ENCODE results near the gene MYL5.

The MYL5 gene

GRCh38 chr4:683982-684622 is 9.8 kb downstream of the MYL5 start (continued):
- peak; percentile 32; the same call in 1 of the 2 replicates for TF ChIP-seq GLIS1 (tag by site-specific recombination; IDR thresholded peaks at IDR 0.05)
- no peak for TF ChIP-seq TSHZ1 (tag by site-specific recombination; IDR thresholded peaks at IDR 0.05; ENCODE audit: borderline replicate concordance)
- no peak for TF ChIP-seq TRIM28 (IDR thresholded peaks at IDR 0.05; ENCODE audit: borderline replicate concordance, low read length)
- TF ChIP-seq ZXDB (tag by site-specific recombination; IDR thresholded peaks at IDR 0.05): no peak
- no peak for TF ChIP-seq ZNF843 (tag by site-specific recombination; IDR thresholded peaks at IDR 0.05)
- TF ChIP-seq ZNF548 (tag by site-specific recombination; IDR thresholded peaks at IDR 0.05): no peak
- peak; percentile 67 for TF ChIP-seq KLF9 (tag by site-specific recombination; IDR thresholded peaks at IDR 0.05; ENCODE audit: low read depth)
- TF ChIP-seq AEBP2 (tag by site-specific recombination; IDR thresholded peaks at IDR 0.05; ENCODE audit: borderline replicate concordance): no peak
- no peak for TF ChIP-seq ZNF48 (tag by site-specific recombination; IDR thresholded peaks at IDR 0.05)
- TF ChIP-seq, protein P1, sequence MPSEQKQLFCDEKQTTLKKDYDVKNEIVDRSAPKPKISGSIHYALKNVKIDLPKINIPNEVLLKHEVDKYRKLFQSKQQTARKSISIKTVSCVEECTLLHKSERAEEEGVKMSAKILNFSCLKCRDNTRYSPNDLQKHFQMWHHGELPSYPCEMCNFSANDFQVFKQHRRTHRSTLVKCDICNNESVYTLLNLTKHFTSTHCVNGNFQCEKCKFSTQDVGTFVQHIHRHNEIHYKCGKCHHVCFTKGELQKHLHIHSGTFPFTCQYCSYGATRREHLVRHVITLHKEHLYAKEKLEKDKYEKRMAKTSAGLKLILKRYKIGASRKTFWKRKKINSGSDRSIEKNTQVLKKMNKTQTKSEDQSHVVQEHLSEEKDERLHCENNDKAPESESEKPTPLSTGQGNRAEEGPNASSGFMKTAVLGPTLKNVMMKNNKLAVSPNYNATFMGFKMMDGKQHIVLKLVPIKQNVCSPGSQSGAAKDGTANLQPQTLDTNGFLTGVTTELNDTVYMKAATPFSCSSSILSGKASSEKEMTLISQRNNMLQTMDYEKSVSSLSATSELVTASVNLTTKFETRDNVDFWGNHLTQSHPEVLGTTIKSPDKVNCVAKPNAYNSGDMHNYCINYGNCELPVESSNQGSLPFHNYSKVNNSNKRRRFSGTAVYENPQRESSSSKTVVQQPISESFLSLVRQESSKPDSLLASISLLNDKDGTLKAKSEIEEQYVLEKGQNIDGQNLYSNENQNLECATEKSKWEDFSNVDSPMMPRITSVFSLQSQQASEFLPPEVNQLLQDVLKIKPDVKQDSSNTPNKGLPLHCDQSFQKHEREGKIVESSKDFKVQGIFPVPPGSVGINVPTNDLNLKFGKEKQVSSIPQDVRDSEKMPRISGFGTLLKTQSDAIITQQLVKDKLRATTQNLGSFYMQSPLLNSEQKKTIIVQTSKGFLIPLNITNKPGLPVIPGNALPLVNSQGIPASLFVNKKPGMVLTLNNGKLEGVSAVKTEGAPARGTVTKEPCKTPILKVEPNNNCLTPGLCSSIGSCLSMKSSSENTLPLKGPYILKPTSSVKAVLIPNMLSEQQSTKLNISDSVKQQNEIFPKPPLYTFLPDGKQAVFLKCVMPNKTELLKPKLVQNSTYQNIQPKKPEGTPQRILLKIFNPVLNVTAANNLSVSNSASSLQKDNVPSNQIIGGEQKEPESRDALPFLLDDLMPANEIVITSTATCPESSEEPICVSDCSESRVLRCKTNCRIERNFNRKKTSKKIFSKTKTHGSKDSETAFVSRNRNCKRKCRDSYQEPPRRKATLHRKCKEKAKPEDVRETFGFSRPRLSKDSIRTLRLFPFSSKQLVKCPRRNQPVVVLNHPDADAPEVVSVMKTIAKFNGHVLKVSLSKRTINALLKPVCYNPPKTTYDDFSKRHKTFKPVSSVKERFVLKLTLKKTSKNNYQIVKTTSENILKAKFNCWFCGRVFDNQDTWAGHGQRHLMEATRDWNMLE (tag by site-specific recombination; conservative IDR thresholded peaks at IDR 0.05; ENCODE audit: low read depth): no peak
- TF ChIP-seq ZNF645 (tag by site-specific recombination; IDR thresholded peaks at IDR 0.05): no peak
- no peak for TF ChIP-seq ZNF366 (tag by site-specific recombination; conservative IDR thresholded peaks at IDR 0.05)
- TF ChIP-seq KLF7 (tag by site-specific recombination; IDR thresholded peaks at IDR 0.05; ENCODE audit: borderline replicate concordance): no peak
- TF ChIP-seq ZNF16 (tag by site-specific recombination; IDR thresholded peaks at IDR 0.05; ENCODE audit: low read depth): no peak
- no peak for TF ChIP-seq ZNF112 (tag by site-specific recombination; IDR thresholded peaks at IDR 0.05)
- TF ChIP-seq ZNF585B (tag by site-specific recombination; IDR thresholded peaks at IDR 0.05): no peak
- no peak for TF ChIP-seq KLF10 (tag by site-specific recombination; IDR thresholded peaks at IDR 0.05)
- TF ChIP-seq KLF8 (tag by site-specific recombination; IDR thresholded peaks at IDR 0.05): peak; percentile 47; the same call in 1 of the 2 replicates
- TF ChIP-seq ZSCAN18 (tag by site-specific recombination; IDR thresholded peaks at IDR 0.05): no peak
- no peak for TF ChIP-seq ZNF138 (tag by site-specific recombination; IDR thresholded peaks at IDR 0.05; ENCODE audit: borderline replicate concordance)
- no peak for TF ChIP-seq ZSCAN16 (tag by site-specific recombination; IDR thresholded peaks at IDR 0.05)
- TF ChIP-seq ATF2 (tag by site-specific recombination; IDR thresholded peaks at IDR 0.05; ENCODE audit: low read depth): no peak

All from HEK293 (cell line).